DOHH2 (cell line): Measurements from ENCODE around the gene TIMP3.

ENCODE experiments used
- H3F3A ChIP-seq: fragments of 200-600 bp; sonication (generic), shearing (Covaris generic); 2 replicates; pipeline ENCODE4 v1.6.0; 2016; ENCODE audit warnings: antibody characterized with exemption, mild to moderate bottlenecking; ENCODE audit not compliant: control insufficient read depth, insufficient read depth
- H3K27ac ChIP-seq: fragments of 200-600 bp; sonication (generic); 2 replicates; pipeline ENCODE4 v1.5.1; 2014; ENCODE audit warnings: low read depth, mild to moderate bottlenecking, low read length, moderate library complexity
- H3K27me3 ChIP-seq: fragments of 200-600 bp; sonication (generic); 2 replicates; pipeline ENCODE4 v1.6.1; 2014; ENCODE audit warnings: mild to moderate bottlenecking, low read length, mixed read lengths; ENCODE audit not compliant: control insufficient read depth
- H3K36me3 ChIP-seq: fragments of 200-600 bp; sonication (generic); 2 replicates; pipeline ENCODE4 v1.6.1; 2014; ENCODE audit warnings: mild to moderate bottlenecking, low read length, moderate library complexity, mixed read lengths; ENCODE audit not compliant: control insufficient read depth
- H3K4me1 ChIP-seq: fragments of 200-600 bp; sonication (generic); 2 replicates; pipeline ENCODE4 v1.6.1; 2014; ENCODE audit warnings: mild to moderate bottlenecking, low read length, mixed read lengths; ENCODE audit not compliant: control insufficient read depth
- H3K4me2 ChIP-seq: fragments of 200-600 bp; sonication (generic); 2 replicates; pipeline ENCODE4 v1.6.0; 2014; ENCODE audit warnings: mild to moderate bottlenecking, low read length, moderate library complexity
- H3K4me3 ChIP-seq: fragments of 200-600 bp; sonication (generic); 2 replicates; pipeline ENCODE4 v1.5.1; 2014; ENCODE audit warnings: mild to moderate bottlenecking, low read length, mixed read lengths
- H3K79me2 ChIP-seq: fragments of 200-600 bp; sonication (generic); 2 replicates; pipeline ENCODE4 v1.6.1; 2014; ENCODE audit warnings: mild to moderate bottlenecking, low read length, mixed read lengths; ENCODE audit not compliant: control insufficient read depth
- H3K9me2 ChIP-seq: fragments of 200-600 bp; sonication (generic); replicated peaks from 2 replicates; pipeline ENCODE4 v1.6.1; 2014; ENCODE audit warnings: mild to moderate bottlenecking, low read length, mixed read lengths; ENCODE audit not compliant: control insufficient read depth
- H3K9me3 ChIP-seq: fragments of 200-600 bp; sonication (generic); 2 replicates; pipeline ENCODE4 v1.6.1; 2014; ENCODE audit warnings: antibody characterized with exemption, low read length, mixed read lengths; ENCODE audit not compliant: control insufficient read depth, insufficient read depth
- H4K20me1 ChIP-seq: fragments of 200-600 bp; sonication (generic); 2 replicates; pipeline ENCODE4 v1.6.0; 2014; ENCODE audit warnings: low read depth, mild to moderate bottlenecking, antibody characterized with exemption, low read length, moderate library complexity; ENCODE audit not compliant: control insufficient read depth, insufficient read depth
- EZH2phosphoT487 ChIP-seq: fragments of 200-600 bp; sonication (generic); IDR thresholded peaks from 2 replicates; pipeline ENCODE4 v1.6.1; 2017; ENCODE audit warnings: borderline replicate concordance, mild to moderate bottlenecking, antibody characterized with exemption, low read length, moderate library complexity, mixed read lengths
- TF ChIP-seq, protein P1 (sequence below): fragments of 200-600 bp; sonication (generic); IDR thresholded peaks from one replicate; pipeline ENCODE4 v1.5.1; 2014; ENCODE audit warnings: antibody characterized with exemption, mild to moderate bottlenecking, low read depth, low read length; ENCODE audit not compliant: poor library complexity, severe bottlenecking

TIMP3 gene

DNA sequence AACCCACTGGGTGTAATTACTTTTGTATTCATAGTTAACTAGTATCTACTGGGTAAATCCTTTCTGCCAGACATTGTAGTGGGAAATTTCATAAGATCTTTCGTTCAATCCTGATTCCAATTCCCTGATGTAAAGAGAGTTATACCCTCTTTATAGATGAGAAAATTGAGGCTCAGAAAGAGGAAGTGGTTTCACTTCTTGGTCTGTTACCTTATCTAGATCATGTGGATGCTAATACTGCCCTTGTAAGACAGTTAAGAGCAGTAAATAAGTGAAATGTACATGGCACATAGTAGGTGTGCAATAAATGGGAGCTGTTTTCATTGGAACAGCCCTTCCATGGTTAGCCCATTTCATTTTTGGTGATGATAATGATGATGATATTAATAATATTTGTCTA is 46.7 kb downstream of the TIMP3 start:
- no peaks in the 10 kb centered on the region for H4K20me1 ChIP-seq
- no peaks in the 10 kb centered on the region for H3K36me3 ChIP-seq
- no peaks in the 10 kb centered on the region for H3F3A ChIP-seq
- no peaks in the 10 kb centered on the region for H3K9me3 ChIP-seq
- TF ChIP-seq, protein P1, sequence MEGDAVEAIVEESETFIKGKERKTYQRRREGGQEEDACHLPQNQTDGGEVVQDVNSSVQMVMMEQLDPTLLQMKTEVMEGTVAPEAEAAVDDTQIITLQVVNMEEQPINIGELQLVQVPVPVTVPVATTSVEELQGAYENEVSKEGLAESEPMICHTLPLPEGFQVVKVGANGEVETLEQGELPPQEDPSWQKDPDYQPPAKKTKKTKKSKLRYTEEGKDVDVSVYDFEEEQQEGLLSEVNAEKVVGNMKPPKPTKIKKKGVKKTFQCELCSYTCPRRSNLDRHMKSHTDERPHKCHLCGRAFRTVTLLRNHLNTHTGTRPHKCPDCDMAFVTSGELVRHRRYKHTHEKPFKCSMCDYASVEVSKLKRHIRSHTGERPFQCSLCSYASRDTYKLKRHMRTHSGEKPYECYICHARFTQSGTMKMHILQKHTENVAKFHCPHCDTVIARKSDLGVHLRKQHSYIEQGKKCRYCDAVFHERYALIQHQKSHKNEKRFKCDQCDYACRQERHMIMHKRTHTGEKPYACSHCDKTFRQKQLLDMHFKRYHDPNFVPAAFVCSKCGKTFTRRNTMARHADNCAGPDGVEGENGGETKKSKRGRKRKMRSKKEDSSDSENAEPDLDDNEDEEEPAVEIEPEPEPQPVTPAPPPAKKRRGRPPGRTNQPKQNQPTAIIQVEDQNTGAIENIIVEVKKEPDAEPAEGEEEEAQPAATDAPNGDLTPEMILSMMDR = no peak
- no peak for TF ChIP-seq EZH2phosphoT487
- H3K27ac ChIP-seq = no peak overlapping the region
- H3K79me2 ChIP-seq = no peaks in the 10 kb centered on the region
- H3K4me1 ChIP-seq = peaks cover 8% of the 10 kb centered on the region
- H3K4me3 ChIP-seq = no peak overlapping the region
- H3K27me3 ChIP-seq = peaks cover 27% of the 10 kb centered on the region
- H3K4me2 ChIP-seq = no peak overlapping the region
- no peaks in the 10 kb centered on the region for H3K9me2 ChIP-seq

- no peak overlapping the region for H3K4me3 ChIP-seq
- H3K4me2 ChIP-seq = no peak overlapping the region
- peaks cover 20% of the 10 kb centered on the region for H3K27me3 ChIP-seq
- no peaks in the 10 kb centered on the region for H3K9me3 ChIP-seq
- H4K20me1 ChIP-seq = no peaks in the 10 kb centered on the region
- no peak overlapping the region for H3K27ac ChIP-seq
- no peaks in the 10 kb centered on the region for H3K36me3 ChIP-seq
- TF ChIP-seq, protein P1 = no peak
- TF ChIP-seq EZH2phosphoT487 = no peak
- no peaks in the 10 kb centered on the region for H3F3A ChIP-seq
- H3K79me2 ChIP-seq = no peaks in the 10 kb centered on the region
- no peaks in the 10 kb centered on the region for H3K9me2 ChIP-seq
- H3K4me1 ChIP-seq = peaks cover 12% of the 10 kb centered on the region
These were observed 48.0 kb downstream of the TIMP3 start for GRCh38 chr22:32849501-32849900.

DNA sequence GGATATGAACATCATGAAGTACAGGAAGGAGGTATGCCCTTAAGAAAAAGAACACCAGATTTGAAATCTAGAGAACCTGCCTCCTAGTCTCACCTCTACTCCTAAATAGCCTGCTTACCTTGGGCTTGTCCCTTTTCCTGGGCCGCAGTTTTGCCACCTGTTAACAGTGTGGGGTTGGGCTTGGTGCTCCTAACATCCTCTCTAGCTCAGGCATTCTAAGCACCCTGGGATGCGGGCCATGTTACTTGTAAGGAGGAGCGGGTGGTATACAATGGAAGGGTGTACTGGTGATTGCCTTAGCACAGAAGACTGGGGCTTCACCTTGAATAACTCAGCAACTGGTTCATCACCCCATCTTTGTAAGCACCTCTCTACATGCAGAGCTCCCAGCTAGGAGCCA is 48.7 kb downstream of the TIMP3 start:
- Histone ChIP-seq H3K9me3 (no peaks in the 10 kb centered on the region), H3K4me2 (no peak overlapping the region), H3K4me1 (peaks cover 12% of the 10 kb centered on the region), H3F3A (no peaks in the 10 kb centered on the region), H3K4me3 (no peak overlapping the region), H3K79me2 (no peaks in the 10 kb centered on the region), H3K27me3 (peaks cover 20% of the 10 kb centered on the region), H4K20me1 (no peaks in the 10 kb centered on the region), H3K36me3 (no peaks in the 10 kb centered on the region), H3K9me2 (no peaks in the 10 kb centered on the region), H3K27ac (no peak overlapping the region)
- no peak for TF ChIP-seq EZH2phosphoT487
- TF ChIP-seq, protein P1 = no peak
